ENCODE measurements around the gene WDFY2. TPM values are rescaled to one million over a fixed set of nuclear protein-coding genes. Genes with fewer than 3 reads are reported as not detected.
"Not testable (repeated sequence)": the region's sequence is repeated elsewhere in the genome, so short reads cannot be mapped to it uniquely, and the experiment has no call there.

Gene WDFY2
- total RNA-seq, 1 experiment from 2014 or later = 25.7 TPM

GRCh38 chr13:51590971-51591627 is 6.8 kb downstream of the WDFY2 start (continued):
- TF ChIP-seq, protein P1, sequence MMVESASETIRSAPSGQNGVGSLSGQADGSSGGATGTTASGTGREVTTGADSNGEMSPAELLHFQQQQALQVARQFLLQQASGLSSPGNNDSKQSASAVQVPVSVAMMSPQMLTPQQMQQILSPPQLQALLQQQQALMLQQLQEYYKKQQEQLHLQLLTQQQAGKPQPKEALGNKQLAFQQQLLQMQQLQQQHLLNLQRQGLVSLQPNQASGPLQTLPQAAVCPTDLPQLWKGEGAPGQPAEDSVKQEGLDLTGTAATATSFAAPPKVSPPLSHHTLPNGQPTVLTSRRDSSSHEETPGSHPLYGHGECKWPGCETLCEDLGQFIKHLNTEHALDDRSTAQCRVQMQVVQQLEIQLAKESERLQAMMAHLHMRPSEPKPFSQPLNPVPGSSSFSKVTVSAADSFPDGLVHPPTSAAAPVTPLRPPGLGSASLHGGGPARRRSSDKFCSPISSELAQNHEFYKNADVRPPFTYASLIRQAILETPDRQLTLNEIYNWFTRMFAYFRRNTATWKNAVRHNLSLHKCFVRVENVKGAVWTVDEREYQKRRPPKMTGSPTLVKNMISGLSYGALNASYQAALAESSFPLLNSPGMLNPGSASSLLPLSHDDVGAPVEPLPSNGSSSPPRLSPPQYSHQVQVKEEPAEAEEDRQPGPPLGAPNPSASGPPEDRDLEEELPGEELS (CRISPR knock-in tag; IDR thresholded peaks at IDR 0.05) = no peak
- TF ChIP-seq ZNF532 (CRISPR knock-in tag; IDR thresholded peaks at IDR 0.05; ENCODE audit: borderline replicate concordance) (no peak), TP53 (CRISPR knock-in tag; IDR thresholded peaks at IDR 0.05) (no peak), ZNF317 (CRISPR knock-in tag; IDR thresholded peaks at IDR 0.05; ENCODE audit: borderline replicate concordance, low read depth) (no peak), ZNF281 (CRISPR knock-in tag; IDR thresholded peaks at IDR 0.05) (no peak), FOXK1 (CRISPR knock-in tag; IDR thresholded peaks at IDR 0.05) (no peak), PRRX2 (CRISPR knock-in tag; IDR thresholded peaks at IDR 0.05) (no peak), CTCF (IDR thresholded peaks at IDR 0.05) (no peak)

GRCh38 chr13:51591938-51592337 is 7.7 kb downstream of the WDFY2 start:
- POLR2A ChIA-PET; CTCF ChIA-PET; H3K36me3 Mint-ChIP-seq; H3K27ac Mint-ChIP-seq; DNase-seq (ENCODE audit: low spot score); H3K4me3 Mint-ChIP-seq; ATAC-seq; H3K27me3 Mint-ChIP-seq (ENCODE audit: low read depth); H3K9me3 Mint-ChIP-seq: not testable (repeated sequence)
- peaks cover 81% of the 10 kb centered on the region for H3K4me1 Mint-ChIP-seq

- ATAC-seq (no peak), DNase-seq (ENCODE audit: low spot score) (no peak)
- CTCF ChIA-PET = interaction anchor here (1.4 kb wide), 1 partner anchor 9 kb away, joined by 3 read pairs; no protein-coding TSS in a partner anchor
- POLR2A ChIA-PET = no interaction called here
- Mint-ChIP-seq H3K27me3 (ENCODE audit: low read depth) (no peaks in the 10 kb centered on the region), H3K36me3 (no peaks in the 10 kb centered on the region), H3K27ac (peak overlapping the region; percentile 26; the same call in 1 of the 2 replicates), H3K9me3 (no peaks in the 10 kb centered on the region), H3K4me3 (no peak overlapping the region), H3K4me1 (peaks cover 72% of the 10 kb centered on the region)
- no peak for TF ChIP-seq MAX (CRISPR knock-in tag; IDR thresholded peaks at IDR 0.05)
- no peak for TF ChIP-seq ZNF512 (CRISPR knock-in tag; IDR thresholded peaks at IDR 0.05; ENCODE audit: borderline replicate concordance)
- TF ChIP-seq ARID4B (CRISPR knock-in tag; IDR thresholded peaks at IDR 0.05; ENCODE audit: borderline replicate concordance) = no peak
- no peak for TF ChIP-seq ZSCAN18 (CRISPR knock-in tag; IDR thresholded peaks at IDR 0.05)
Observed at GRCh38 chr13:51594432-51594831, 10.2 kb downstream of the WDFY2 start.

Data from WTC11 (cell line).